ENCODE data around the gene OSBPL10. TPM values are rescaled to one million over a fixed set of nuclear protein-coding genes. Genes with fewer than 3 reads are reported as not detected.

Gene OSBPL10
- total RNA-seq, 1 experiment from 2014 or later, result 74.7 TPM

GRCh38 chr3:31973837-31974236 is 7.2 kb downstream of the OSBPL10 start:
- CTCF ChIA-PET, result interaction anchor here (0.6 kb wide), 1 partner anchor 36 kb away, joined by 4 read pairs; no protein-coding TSS in a partner anchor
- Mint-ChIP-seq H3K27me3 (ENCODE audit: unreplicated experiment) (no peaks in the 10 kb centered on the region), H3K4me3 (ENCODE audit: low read depth, unreplicated experiment) (no peak overlapping the region), H3K27ac (ENCODE audit: unreplicated experiment) (no peak overlapping the region), H3K4me1 (ENCODE audit: low read depth, unreplicated experiment) (peaks cover 72% of the 10 kb centered on the region), H3K36me3 (ENCODE audit: insufficient read depth, unreplicated experiment) (peaks cover 21% of the 10 kb centered on the region), H3K9me3 (ENCODE audit: low read depth, unreplicated experiment) (no peaks in the 10 kb centered on the region)
- no TSS peak for BruUV-seq (replicated peaks)
- TF ChIP-seq, protein P1, sequence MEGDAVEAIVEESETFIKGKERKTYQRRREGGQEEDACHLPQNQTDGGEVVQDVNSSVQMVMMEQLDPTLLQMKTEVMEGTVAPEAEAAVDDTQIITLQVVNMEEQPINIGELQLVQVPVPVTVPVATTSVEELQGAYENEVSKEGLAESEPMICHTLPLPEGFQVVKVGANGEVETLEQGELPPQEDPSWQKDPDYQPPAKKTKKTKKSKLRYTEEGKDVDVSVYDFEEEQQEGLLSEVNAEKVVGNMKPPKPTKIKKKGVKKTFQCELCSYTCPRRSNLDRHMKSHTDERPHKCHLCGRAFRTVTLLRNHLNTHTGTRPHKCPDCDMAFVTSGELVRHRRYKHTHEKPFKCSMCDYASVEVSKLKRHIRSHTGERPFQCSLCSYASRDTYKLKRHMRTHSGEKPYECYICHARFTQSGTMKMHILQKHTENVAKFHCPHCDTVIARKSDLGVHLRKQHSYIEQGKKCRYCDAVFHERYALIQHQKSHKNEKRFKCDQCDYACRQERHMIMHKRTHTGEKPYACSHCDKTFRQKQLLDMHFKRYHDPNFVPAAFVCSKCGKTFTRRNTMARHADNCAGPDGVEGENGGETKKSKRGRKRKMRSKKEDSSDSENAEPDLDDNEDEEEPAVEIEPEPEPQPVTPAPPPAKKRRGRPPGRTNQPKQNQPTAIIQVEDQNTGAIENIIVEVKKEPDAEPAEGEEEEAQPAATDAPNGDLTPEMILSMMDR (IDR thresholded peaks at IDR 0.05; ENCODE audit: unreplicated experiment), result no peak
- intact Hi-C loops (cut with micrococcal nuclease; ENCODE audit: unreplicated experiment), result no loop called here
- DNase-seq, result no peak

GRCh38 chr3:31973081-31973480 is 8.0 kb downstream of the OSBPL10 start:
- CTCF ChIA-PET, result interaction anchor here (0.6 kb wide), 1 partner anchor 35 kb away, joined by 4 read pairs; no protein-coding TSS in a partner anchor
- Mint-ChIP-seq H3K4me1 (ENCODE audit: low read depth, unreplicated experiment) (peaks cover 72% of the 10 kb centered on the region), H3K4me3 (ENCODE audit: low read depth, unreplicated experiment) (no peak overlapping the region), H3K27me3 (ENCODE audit: unreplicated experiment) (no peaks in the 10 kb centered on the region), H3K36me3 (ENCODE audit: insufficient read depth, unreplicated experiment) (peaks cover 24% of the 10 kb centered on the region), H3K27ac (ENCODE audit: unreplicated experiment) (no peak overlapping the region), H3K9me3 (ENCODE audit: low read depth, unreplicated experiment) (no peaks in the 10 kb centered on the region)
- TF ChIP-seq, protein P1 (IDR thresholded peaks at IDR 0.05; ENCODE audit: unreplicated experiment), result no peak
- intact Hi-C loops (cut with micrococcal nuclease; ENCODE audit: unreplicated experiment), result no loop called here
- no TSS peak for BruUV-seq (replicated peaks)
- DNase-seq, result no peak

DNA sequence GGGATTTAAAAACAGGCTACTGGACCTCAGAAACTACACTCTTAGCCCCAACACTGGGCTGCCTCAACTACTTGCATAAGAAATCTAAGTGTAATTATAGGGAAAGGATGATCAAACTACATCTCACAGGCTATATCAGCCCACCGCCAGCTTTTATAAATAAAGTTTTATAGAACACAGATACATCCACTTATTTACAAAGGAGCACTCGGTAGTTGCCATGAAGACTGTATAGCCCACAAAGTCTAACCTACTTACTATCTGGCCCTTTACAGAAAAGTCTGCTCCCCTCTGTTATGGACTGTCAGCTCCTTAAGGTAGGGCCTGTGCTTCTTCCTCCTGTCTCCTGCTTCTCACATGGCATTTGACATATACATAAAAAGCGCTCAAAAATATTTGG is 9.5 kb downstream of the OSBPL10 start:
- intact Hi-C loops (cut with micrococcal nuclease; ENCODE audit: unreplicated experiment), result no loop called here
- BruUV-seq (replicated peaks), result no TSS peak
- Mint-ChIP-seq H3K36me3 (ENCODE audit: insufficient read depth, unreplicated experiment) (peaks cover 18% of the 10 kb centered on the region), H3K27ac (ENCODE audit: unreplicated experiment) (no peak overlapping the region), H3K9me3 (ENCODE audit: low read depth, unreplicated experiment) (no peaks in the 10 kb centered on the region), H3K27me3 (ENCODE audit: unreplicated experiment) (no peaks in the 10 kb centered on the region), H3K4me3 (ENCODE audit: low read depth, unreplicated experiment) (no peak overlapping the region), H3K4me1 (ENCODE audit: low read depth, unreplicated experiment) (peaks cover 63% of the 10 kb centered on the region)
- no peak for DNase-seq
- TF ChIP-seq, protein P1 (IDR thresholded peaks at IDR 0.05; ENCODE audit: unreplicated experiment), result no peak
- CTCF ChIA-PET, result no interaction called here

DNA sequence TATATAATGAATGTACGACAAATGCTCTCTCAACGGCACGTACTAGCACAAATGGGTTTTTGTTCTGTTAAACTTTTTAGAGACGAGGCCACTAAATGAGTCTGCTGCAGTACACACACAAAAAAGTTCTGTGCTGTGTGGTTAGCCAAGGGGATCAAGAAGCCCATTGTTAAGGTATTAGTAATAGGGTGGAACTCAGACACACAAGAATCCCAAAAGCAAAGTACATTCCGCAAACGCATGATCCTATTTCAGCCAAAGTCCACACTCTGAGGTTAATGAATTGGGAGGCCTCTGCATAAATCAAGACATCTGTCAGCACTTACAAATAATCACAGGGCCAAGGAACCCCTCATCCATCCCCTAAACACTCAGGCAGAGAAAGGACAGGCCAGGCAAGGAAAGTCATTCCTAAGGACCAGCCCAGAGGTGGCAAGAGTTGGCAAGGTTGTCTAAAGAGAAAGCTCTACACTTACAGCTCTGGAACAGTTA is 12.1 kb downstream of the OSBPL10 start:
- Mint-ChIP-seq H3K27ac (ENCODE audit: unreplicated experiment) (peak overlapping the region; percentile 90), H3K9me3 (ENCODE audit: low read depth, unreplicated experiment) (no peaks in the 10 kb centered on the region), H3K36me3 (ENCODE audit: insufficient read depth, unreplicated experiment) (peaks cover 23% of the 10 kb centered on the region), H3K27me3 (ENCODE audit: unreplicated experiment) (no peaks in the 10 kb centered on the region), H3K4me3 (ENCODE audit: low read depth, unreplicated experiment) (peak overlapping the region; percentile 52), H3K4me1 (ENCODE audit: low read depth, unreplicated experiment) (peaks cover 44% of the 10 kb centered on the region)
- CTCF ChIA-PET, result interaction anchor here (0.7 to 1.5 kb wide), 3 partner anchors 13 to 136 kb away, joined by 3 to 5 read pairs (median 4); partner anchors contain the start of gene ZNF860
- TF ChIP-seq, protein P1 (IDR thresholded peaks at IDR 0.05; ENCODE audit: unreplicated experiment), result no peak
- intact Hi-C loops (cut with micrococcal nuclease; ENCODE audit: unreplicated experiment), result loop anchor here (5.0 kb wide), 1 partner anchor 62 kb away; no protein-coding TSS in a partner anchor
- no TSS peak for BruUV-seq (replicated peaks)
- peak; percentile 65 for DNase-seq
